Stomach (tissue), 9 donors: ENCODE data around the gene EPHB1. TPM values are rescaled to one million over a fixed set of nuclear protein-coding genes. Genes with fewer than 3 reads are reported as not detected.

ENCODE experiments used
- DNase-seq, 2 donors: peaks; one replicate each; pipeline versions ENCODE4 v3.0.0 to v3.0.0-alpha.2; 2013 to 2019
- H3K27ac ChIP-seq, 5 donors: fragments of 200-600 bp in 4 of 5; sonication (generic) in 4 of 5; one replicate each; pipeline ENCODE4 v1.5.1; 2013 to 2019; ENCODE audit warnings: mild to moderate bottlenecking in 1 of 5, moderate library complexity in 1 of 5
- H3K27me3 ChIP-seq, 3 donors: fragments of 200-600 bp; sonication (generic); one replicate each; pipeline ENCODE4 v1.5.1; 2017 to 2019; ENCODE audit warnings: mixed run types in 1 of 3
- H3K36me3 ChIP-seq, 4 donors: fragments of 200-600 bp; sonication (generic); 1 replicate in 3 of 4; 2 replicates in 1 of 4; pipeline ENCODE4 v1.5.1; 2016 to 2019
- H3K4me1 ChIP-seq, 4 donors: fragments of 200-600 bp; sonication (generic); one replicate each; pipeline ENCODE4 v1.5.1; 2016 to 2019
- H3K4me3 ChIP-seq, 4 donors: fragments of 200-600 bp; sonication (generic) in 3 of 4; one replicate each; pipeline ENCODE4 v1.5.1; 2016 to 2019; ENCODE audit warnings: mild to moderate bottlenecking in 1 of 4
- H3K9me3 ChIP-seq, 4 donors: fragments of 200-600 bp; sonication (generic); one replicate each; pipeline ENCODE4 v1.5.1; 2016 to 2019
- EP300 ChIP-seq: sonication (generic); formaldehyde crosslinking; IDR thresholded peaks from one replicate; pipeline ENCODE4 v1.6.1; 2017; ENCODE audit warnings: antibody characterized with exemption
- POLR2A ChIP-seq, 4 donors: fragments of 450-650 bp; IDR thresholded peaks; one replicate each; pipeline ENCODE4 v1.6.1; 2016; ENCODE audit warnings: antibody characterized with exemption in 4 of 4, control low read depth in 2 of 4, mild to moderate bottlenecking in 1 of 4, moderate library complexity in 1 of 4
- POLR2AphosphoS5 ChIP-seq, 3 donors: sonication (generic); formaldehyde crosslinking; IDR thresholded peaks; one replicate each; pipeline ENCODE4 v1.6.1; 2016; ENCODE audit warnings: antibody characterized with exemption in 3 of 3
- WGBS, 5 donors: extraction: QIAGEN DNeasy Blood & Tissue Kit in 3 of 5; methylation state at CpG; one replicate each; pipeline versions ENCODE4 v1.1.5 to v1.1.7; 2013 to 2018; 5-methylcytosine and 5-hydroxymethylcytosine counted together
- intact Hi-C: fragments of 100-400 bp; cut with DNase I; formaldehyde crosslinking; loops from one replicate; pipeline ENCODE4 v1.15.1; 2023; ENCODE audit warnings: low total_unique reads
- polyA plus RNA-seq, 3 donors: library from polyadenylated mRNA; stranded (reverse); fragments of 200-250 nt; gene quantifications; one replicate each; pipeline ENCODE4 v1.2.3, GENCODE V29; 2013
- total RNA-seq, 5 donors: library from RNA; depleted of rRNA; stranded (reverse); fragments of >200 nt; gene quantifications; one replicate each; pipeline versions ENCODE4 v1.1.0 to v1.2.3, GENCODE V29; 2014 to 2016
- TF ChIP-seq, protein P1 (sequence below), 7 experiments: fragments of 450-650 bp in 4 of 7; fragments of 200-600 bp in 3 of 7; sonication (generic) in 3 of 7; IDR thresholded peaks; one replicate each; pipeline ENCODE4 v1.5.1; 2016 to 2019; ENCODE audit warnings: antibody characterized with exemption in 7 of 7, control low read depth in 2 of 7, mild to moderate bottlenecking in 1 of 7
- donor health status: healthy with polysubstance abuse.
- donor health status: Bipolar disorder and iron deficiency.
- donor health status: healthy.

The EPHB1 gene
- total and polyA plus RNA-seq, 8 donors, result 0.13 to 2.3 (median 1.0) TPM; not detected in 4

DNA sequence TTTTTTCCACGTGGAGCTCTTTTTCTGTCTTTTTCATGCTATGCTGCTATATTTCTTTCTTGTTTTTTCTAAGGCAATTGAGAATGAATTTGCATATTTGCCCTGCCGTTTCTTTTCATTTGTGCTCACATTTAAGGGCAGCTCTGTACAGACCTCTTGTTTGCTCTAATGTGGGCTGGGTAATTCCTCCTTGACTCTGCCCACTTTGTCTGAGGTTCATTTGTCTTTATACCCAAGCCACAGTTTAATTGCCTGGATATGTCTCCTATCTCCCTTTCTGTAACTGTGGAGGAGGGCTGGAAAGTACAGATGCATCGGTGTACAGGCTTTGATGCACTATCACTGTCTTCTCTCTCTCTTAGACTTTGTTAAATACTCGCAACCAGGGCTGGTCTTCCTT lies 195.9 kb downstream of the EPHB1 start:
- H3K27me3 ChIP-seq, result no peaks in the 10 kb centered on the region
- H3K9me3 ChIP-seq, result no peaks in the 10 kb centered on the region
- H3K36me3 ChIP-seq, result no peaks in the 10 kb centered on the region
- H3K4me3 ChIP-seq, result no peak overlapping the region
- DNase-seq, result no peak
- intact Hi-C loops, result no loop called here
- H3K4me1 ChIP-seq, result no peaks in the 10 kb centered on the region
- 53 to 57% (median 55%) methylated on average over 4 of the region's 4 CpGs for WGBS, 5 donors
- no peak overlapping the region for H3K27ac ChIP-seq
- TF ChIP-seq EP300 (no peak), POLR2AphosphoS5 (IDR thresholded peaks at IDR 0.05) (no peak), POLR2A (IDR thresholded peaks at IDR 0.05) (no peak)
- TF ChIP-seq, protein P1, sequence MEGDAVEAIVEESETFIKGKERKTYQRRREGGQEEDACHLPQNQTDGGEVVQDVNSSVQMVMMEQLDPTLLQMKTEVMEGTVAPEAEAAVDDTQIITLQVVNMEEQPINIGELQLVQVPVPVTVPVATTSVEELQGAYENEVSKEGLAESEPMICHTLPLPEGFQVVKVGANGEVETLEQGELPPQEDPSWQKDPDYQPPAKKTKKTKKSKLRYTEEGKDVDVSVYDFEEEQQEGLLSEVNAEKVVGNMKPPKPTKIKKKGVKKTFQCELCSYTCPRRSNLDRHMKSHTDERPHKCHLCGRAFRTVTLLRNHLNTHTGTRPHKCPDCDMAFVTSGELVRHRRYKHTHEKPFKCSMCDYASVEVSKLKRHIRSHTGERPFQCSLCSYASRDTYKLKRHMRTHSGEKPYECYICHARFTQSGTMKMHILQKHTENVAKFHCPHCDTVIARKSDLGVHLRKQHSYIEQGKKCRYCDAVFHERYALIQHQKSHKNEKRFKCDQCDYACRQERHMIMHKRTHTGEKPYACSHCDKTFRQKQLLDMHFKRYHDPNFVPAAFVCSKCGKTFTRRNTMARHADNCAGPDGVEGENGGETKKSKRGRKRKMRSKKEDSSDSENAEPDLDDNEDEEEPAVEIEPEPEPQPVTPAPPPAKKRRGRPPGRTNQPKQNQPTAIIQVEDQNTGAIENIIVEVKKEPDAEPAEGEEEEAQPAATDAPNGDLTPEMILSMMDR (IDR thresholded peaks at IDR 0.05), result no peak

DNA sequence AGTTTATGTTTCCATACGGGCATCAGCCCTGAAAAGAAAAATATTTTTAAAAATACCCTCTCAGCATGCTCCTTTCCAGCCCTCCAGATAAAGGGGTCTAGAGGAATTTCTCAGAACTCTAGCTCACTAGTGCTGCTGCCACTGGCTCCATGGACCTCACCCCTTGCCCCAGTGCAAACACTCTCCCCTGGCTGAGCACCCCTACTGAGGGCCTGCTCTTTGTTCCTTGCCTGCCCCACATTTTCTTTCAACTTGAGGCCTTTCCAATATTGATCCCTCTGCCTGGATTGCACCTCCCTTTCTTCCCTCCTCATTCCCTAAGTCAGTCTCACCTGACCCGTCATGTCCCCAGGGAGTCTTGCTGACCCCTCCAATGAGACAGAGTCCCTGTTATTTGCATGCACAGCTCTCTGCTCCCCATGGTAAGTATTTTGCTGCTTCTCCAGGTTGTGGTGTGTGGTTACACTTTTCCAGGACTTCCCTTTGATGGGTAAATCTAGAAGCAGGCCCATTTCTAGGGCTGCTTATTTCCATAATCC lies 196.5 kb downstream of the EPHB1 start:
- no peak overlapping the region for H3K4me3 ChIP-seq
- H3K36me3 ChIP-seq, result no peaks in the 10 kb centered on the region
- H3K27ac ChIP-seq, result no peak overlapping the region
- TF ChIP-seq, protein P1 (IDR thresholded peaks at IDR 0.05), result no peak
- TF ChIP-seq EP300, result no peak
- no peak for TF ChIP-seq POLR2A (IDR thresholded peaks at IDR 0.05)
- no peak for TF ChIP-seq POLR2AphosphoS5 (IDR thresholded peaks at IDR 0.05)
- no peaks in the 10 kb centered on the region for H3K9me3 ChIP-seq
- no peak for DNase-seq
- H3K27me3 ChIP-seq, result no peaks in the 10 kb centered on the region
- H3K4me1 ChIP-seq, result no peaks in the 10 kb centered on the region
- 71 to 87% (median 79%) methylated on average over 2 of the region's 2 CpGs for WGBS, 5 donors
- intact Hi-C loops, result no loop called here

DNA sequence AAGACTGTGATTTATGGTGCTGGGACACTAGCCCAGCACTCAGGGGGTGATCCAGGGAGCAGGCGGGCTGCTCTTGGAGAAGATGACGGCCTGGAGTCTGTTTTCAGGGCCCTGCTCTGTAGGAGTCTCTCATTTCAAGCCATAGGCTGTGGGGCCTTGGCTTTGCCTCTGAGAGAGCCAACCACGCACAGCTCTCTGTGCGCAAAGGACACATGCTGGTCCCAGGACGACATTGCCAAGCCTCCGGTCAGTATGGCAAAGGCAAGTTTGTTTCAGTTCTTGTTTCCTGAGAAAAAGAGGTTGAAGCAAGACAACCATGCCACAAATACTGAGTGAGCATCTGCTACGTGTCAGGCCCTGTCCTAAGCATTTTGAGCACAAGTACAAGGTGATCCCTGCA lies 197.1 kb downstream of the EPHB1 start:
- H3K36me3 ChIP-seq, result no peaks in the 10 kb centered on the region
- H3K9me3 ChIP-seq, result no peaks in the 10 kb centered on the region
- no peak for TF ChIP-seq POLR2AphosphoS5 (IDR thresholded peaks at IDR 0.05)
- TF ChIP-seq, protein P1 (IDR thresholded peaks at IDR 0.05), result no peak
- TF ChIP-seq EP300, result no peak
- no peak for TF ChIP-seq POLR2A (IDR thresholded peaks at IDR 0.05)
- H3K4me1 ChIP-seq, result no peaks in the 10 kb centered on the region
- no peak for DNase-seq
- no peak overlapping the region for H3K4me3 ChIP-seq
- intact Hi-C loops, result no loop called here
- no peak overlapping the region for H3K27ac ChIP-seq
- 85 to 95% (median 89%) methylated on average over 7 of the region's 7 CpGs for WGBS, 5 donors
- H3K27me3 ChIP-seq, result no peaks in the 10 kb centered on the region

DNA sequence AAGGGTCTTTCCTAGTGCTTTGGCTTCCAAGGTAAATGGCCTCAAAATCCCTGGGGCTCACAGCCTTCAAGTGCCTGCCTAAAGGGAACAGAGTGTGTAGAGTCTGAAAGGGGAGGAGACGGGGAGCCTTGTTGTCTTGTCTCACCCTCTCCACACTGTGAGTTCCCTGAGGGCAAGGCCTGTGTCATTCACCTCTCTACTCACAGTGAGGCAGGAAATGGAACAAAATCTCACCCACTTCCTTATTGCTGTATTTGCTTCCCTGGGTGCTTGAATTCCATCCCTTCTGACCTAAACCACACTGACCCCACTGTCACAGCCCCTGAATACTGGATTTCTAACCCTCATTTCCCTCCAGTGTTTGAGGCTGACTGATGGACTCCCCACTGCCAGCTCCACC lies 197.5 kb downstream of the EPHB1 start:
- Histone ChIP-seq H3K36me3 (no peaks in the 10 kb centered on the region), H3K4me1 (no peaks in the 10 kb centered on the region), H3K4me3 (no peak overlapping the region), H3K27ac (no peak overlapping the region), H3K9me3 (no peaks in the 10 kb centered on the region), H3K27me3 (no peaks in the 10 kb centered on the region)
- 11 to 81% (median 73%) methylated on average over 1 of the region's 1 CpG for WGBS, 5 donors
- intact Hi-C loops, result no loop called here
- no peak for DNase-seq
- TF ChIP-seq, protein P1 (IDR thresholded peaks at IDR 0.05), result no peak
- no peak for TF ChIP-seq EP300
- no peak for TF ChIP-seq POLR2AphosphoS5 (IDR thresholded peaks at IDR 0.05)
- no peak for TF ChIP-seq POLR2A (IDR thresholded peaks at IDR 0.05)
